GM12801 (cell line): ENCODE results near the gene C1orf56.

Experiments
- CTCF ChIP-seq: IDR thresholded peaks from one replicate; pipeline ENCODE4 v1.5.1; 2011; ENCODE audit warnings: control low read depth; ENCODE audit not compliant: insufficient read length; ENCODE audit errors: extremely low read depth

The C1orf56 gene

GRCh38 chr1:151048645-151049032, 1.1 kb downstream of the C1orf56 start:
- TF ChIP-seq CTCF, result no peak

DNA sequence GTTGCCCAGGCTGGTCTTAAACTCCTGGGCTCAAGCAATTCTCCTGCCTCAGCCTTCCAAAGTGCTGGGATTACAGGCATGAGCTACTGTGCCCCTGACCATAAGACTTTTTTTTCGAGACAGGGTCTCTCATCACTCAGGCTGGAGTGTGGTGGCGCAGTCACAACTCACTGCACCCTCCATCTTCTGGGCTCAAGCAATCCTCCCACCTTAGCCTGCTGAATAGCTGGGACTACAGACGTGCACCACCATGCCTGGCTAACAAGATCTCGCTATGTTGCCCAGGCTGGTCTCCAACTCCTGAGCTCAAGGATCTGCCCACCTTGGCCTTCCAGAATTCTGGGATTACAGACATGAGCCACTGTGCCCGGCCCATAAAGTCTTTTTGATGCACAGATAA, 1.9 kb downstream of the C1orf56 start:
- no peak for TF ChIP-seq CTCF

GRCh38 chr1:151050051-151050688, 2.6 kb downstream of the C1orf56 start:
- no peak for TF ChIP-seq CTCF

- TF ChIP-seq CTCF, result no peak
Measured at GRCh38 chr1:151051356-151052009, 3.9 kb downstream of the C1orf56 start.

GRCh38 chr1:151054971-151055547, 7.5 kb downstream of the C1orf56 start:
- no peak for TF ChIP-seq CTCF

DNA sequence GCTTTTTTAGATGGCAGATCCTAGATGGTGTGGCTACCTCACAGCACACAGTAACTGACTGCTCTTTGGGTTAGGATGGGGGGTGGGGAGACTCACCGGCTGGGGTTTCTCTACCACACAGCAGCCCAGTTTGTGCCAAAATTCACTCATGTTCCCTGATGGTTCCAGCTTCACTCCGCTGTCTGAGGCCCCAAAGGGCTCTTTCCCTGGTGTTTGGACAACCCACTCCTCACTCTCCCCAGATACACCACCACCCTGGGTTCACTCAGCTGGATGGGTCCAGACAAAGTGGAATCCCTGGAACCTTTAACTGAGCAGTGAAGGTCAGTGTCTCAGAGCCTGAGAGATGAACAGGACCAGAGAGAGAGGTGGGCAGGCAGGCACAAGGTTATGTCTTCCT, 8.0 kb downstream of the C1orf56 start:
- TF ChIP-seq CTCF, result no peak

GRCh38 chr1:151056149-151056548, 8.6 kb downstream of the C1orf56 start:
- no peak for TF ChIP-seq CTCF
